ENCODE data around the gene KSR2.

KSR2 gene

DNA sequence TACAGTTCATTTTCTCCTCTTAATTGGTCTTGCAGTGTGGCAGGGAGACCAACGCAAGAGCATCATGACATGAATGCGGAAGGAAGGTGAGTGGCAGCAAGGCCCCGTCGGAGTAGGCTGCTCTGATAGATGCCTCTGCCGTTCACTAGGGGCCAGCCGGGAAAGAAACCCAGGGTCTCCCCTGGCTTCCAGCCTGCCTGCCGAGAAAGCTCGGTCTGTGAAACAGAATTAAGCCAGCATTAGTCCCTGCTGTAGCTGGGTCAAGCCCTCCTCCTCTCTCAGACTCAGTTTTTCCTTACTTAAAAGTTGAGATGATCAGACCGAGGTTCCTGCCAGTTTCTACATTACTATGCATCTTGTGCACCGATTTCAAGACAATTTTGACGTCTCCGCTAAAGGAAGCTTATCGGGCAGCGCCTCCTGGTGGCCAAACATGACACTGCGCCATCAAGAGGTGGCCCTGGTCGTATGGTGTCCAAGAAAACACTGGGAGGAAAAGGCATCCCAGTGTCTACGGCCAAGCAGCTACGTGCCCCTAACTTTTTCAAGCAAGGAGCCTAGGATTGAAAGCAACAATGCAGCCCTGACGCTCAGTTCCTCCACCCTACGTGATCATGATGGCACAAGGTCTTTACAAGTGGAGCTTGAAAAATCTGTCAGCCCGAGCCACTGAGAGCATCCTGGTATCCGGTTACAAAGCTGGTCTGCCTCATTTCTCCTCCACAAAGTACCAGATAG is 131.6 kb downstream of the KSR2 start:
- no peaks in the 10 kb centered on the region for H3K36me3 ChIP-seq (ENCODE audit: insufficient read depth, low read length)
- no peak for DNase-seq (ENCODE audit: low read depth, low spot score)
- no peak overlapping the region for H3K9ac ChIP-seq (ENCODE audit: insufficient read length)
- no peaks in the 10 kb centered on the region for H3K9me3 ChIP-seq (ENCODE audit: low read depth, low read length)
- no peak overlapping the region for H3K27ac ChIP-seq
- no peak for TF ChIP-seq EZH2 (IDR thresholded peaks at IDR 0.05)
- TF ChIP-seq FOXP2 (optimal IDR thresholded peaks at IDR 0.05; ENCODE audit: control extremely low read depth, extremely low read length, insufficient read depth), result no peak
- no peak for TF ChIP-seq POLR2AphosphoS5 (IDR thresholded peaks at IDR 0.05; ENCODE audit: borderline replicate concordance, low read depth, low read length)
- no peak overlapping the region for H3K4me3 ChIP-seq

GRCh38 chr12:117836476-117836875 is 132.3 kb downstream of the KSR2 start:
- no peak overlapping the region for H3K4me3 ChIP-seq
- no peak overlapping the region for H3K9ac ChIP-seq (ENCODE audit: insufficient read length)
- DNase-seq (ENCODE audit: low read depth, low spot score), result no peak
- H3K27ac ChIP-seq, result no peak overlapping the region
- H3K9me3 ChIP-seq (ENCODE audit: low read depth, low read length), result no peaks in the 10 kb centered on the region
- H3K36me3 ChIP-seq (ENCODE audit: insufficient read depth, low read length), result no peaks in the 10 kb centered on the region
- TF ChIP-seq POLR2AphosphoS5 (IDR thresholded peaks at IDR 0.05; ENCODE audit: borderline replicate concordance, low read depth, low read length) (no peak), FOXP2 (optimal IDR thresholded peaks at IDR 0.05; ENCODE audit: control extremely low read depth, extremely low read length, insufficient read depth) (no peak)

DNA sequence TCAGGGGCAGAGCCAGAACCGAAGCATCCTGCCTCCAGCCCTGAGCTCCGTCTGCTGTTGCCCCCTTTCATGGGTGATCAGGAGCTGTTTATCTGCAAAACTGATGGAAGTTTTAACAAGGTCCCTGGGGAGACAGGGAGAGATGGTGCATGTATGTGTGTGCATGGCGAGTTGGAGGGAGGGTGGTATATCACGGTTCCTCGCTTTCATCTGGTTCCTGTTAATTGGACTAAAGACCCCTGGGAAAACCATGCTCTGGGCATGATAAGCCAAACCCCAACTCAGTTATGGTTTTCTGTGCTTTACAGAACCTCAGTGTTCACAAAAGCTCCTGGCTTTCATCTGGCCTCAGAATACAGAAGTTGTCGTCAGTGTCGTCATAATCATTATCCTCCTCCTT is 133.6 kb downstream of the KSR2 start:
- no peak overlapping the region for H3K27ac ChIP-seq
- no peaks in the 10 kb centered on the region for H3K36me3 ChIP-seq (ENCODE audit: insufficient read depth, low read length)
- no peak for TF ChIP-seq FOXP2 (optimal IDR thresholded peaks at IDR 0.05; ENCODE audit: control extremely low read depth, extremely low read length, insufficient read depth)
- TF ChIP-seq EZH2 (IDR thresholded peaks at IDR 0.05), result no peak
- TF ChIP-seq POLR2AphosphoS5 (IDR thresholded peaks at IDR 0.05; ENCODE audit: borderline replicate concordance, low read depth, low read length), result no peak
- no peak for DNase-seq (ENCODE audit: low read depth, low spot score)
- no peak overlapping the region for H3K9ac ChIP-seq (ENCODE audit: insufficient read length)
- no peaks in the 10 kb centered on the region for H3K9me3 ChIP-seq (ENCODE audit: low read depth, low read length)
- H3K4me3 ChIP-seq, result no peak overlapping the region

DNA sequence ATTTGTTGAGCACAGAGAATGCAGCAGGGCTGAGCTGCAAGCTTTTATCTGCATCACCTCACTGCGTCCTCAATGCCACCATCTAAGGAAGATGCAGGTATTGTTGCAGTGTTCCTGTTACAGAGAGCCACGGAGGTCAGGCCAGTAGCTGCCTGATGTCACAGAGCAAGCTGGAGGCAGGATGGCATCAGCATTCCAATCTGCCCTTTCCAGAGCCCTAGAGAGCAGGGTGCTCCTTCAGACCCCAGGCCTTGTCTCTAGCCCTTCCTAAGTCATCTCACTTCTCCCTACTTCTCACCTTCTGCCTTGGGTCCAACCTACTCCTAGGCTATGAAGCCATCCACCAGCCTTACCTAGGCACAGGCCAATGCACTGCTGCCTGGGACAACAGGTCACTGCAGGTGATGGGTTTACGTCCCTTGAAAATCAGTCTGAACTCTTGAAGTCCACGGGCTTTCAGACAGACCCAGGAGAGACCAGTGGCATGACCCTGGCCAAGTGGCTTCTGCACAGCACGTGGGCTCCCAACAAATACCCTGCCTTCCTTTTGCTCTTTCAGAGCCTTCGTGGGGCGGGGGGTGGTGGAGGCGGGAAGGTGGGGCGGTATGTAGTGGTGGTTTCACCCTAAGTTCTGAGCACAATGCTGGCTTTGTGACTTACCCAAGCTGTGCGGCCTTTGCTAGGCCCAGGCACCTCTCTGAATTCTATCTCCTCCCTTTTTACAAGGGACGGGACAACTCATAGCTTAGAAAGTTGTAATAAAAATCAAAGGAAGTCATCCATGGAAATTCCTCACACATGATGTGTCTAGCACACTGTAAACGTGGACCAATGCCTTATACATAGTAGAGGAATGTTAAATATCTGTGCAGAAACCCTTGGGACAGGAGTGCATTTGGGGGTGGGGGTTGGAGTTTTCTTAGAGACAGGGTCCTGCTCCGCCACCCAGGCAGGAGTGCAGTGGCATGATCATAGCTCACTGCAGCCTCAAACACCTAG is 136.0 kb downstream of the KSR2 start:
- no peaks in the 10 kb centered on the region for H3K9me3 ChIP-seq (ENCODE audit: low read depth, low read length)
- TF ChIP-seq FOXP2 (optimal IDR thresholded peaks at IDR 0.05; ENCODE audit: control extremely low read depth, extremely low read length, insufficient read depth) (no peak), EZH2 (IDR thresholded peaks at IDR 0.05) (no peak)
- no peak overlapping the region for H3K4me3 ChIP-seq
- H3K36me3 ChIP-seq (ENCODE audit: insufficient read depth, low read length), result no peaks in the 10 kb centered on the region
- no peak for DNase-seq (ENCODE audit: low read depth, low spot score)
- no peak overlapping the region for H3K27ac ChIP-seq
- no peak overlapping the region for H3K9ac ChIP-seq (ENCODE audit: insufficient read length)

GRCh38 chr12:117830471-117830870 is 138.3 kb downstream of the KSR2 start:
- H3K9me3 ChIP-seq (ENCODE audit: low read depth, low read length), result no peaks in the 10 kb centered on the region
- TF ChIP-seq EZH2 (IDR thresholded peaks at IDR 0.05) (no peak), POLR2AphosphoS5 (IDR thresholded peaks at IDR 0.05; ENCODE audit: borderline replicate concordance, low read depth, low read length) (no peak), FOXP2 (optimal IDR thresholded peaks at IDR 0.05; ENCODE audit: control extremely low read depth, extremely low read length, insufficient read depth) (no peak)
- H3K27ac ChIP-seq, result no peak overlapping the region
- no peak overlapping the region for H3K9ac ChIP-seq (ENCODE audit: insufficient read length)
- no peak for DNase-seq (ENCODE audit: low read depth, low spot score)
- H3K36me3 ChIP-seq (ENCODE audit: insufficient read depth, low read length), result no peaks in the 10 kb centered on the region
- H3K4me3 ChIP-seq, result no peak overlapping the region

GRCh38 chr12:117829108-117829507 is 139.7 kb downstream of the KSR2 start:
- no peak overlapping the region for H3K4me3 ChIP-seq
- H3K9ac ChIP-seq (ENCODE audit: insufficient read length), result no peak overlapping the region
- no peak for DNase-seq (ENCODE audit: low read depth, low spot score)
- no peaks in the 10 kb centered on the region for H3K9me3 ChIP-seq (ENCODE audit: low read depth, low read length)
- no peak for TF ChIP-seq FOXP2 (optimal IDR thresholded peaks at IDR 0.05; ENCODE audit: control extremely low read depth, extremely low read length, insufficient read depth)
- no peak for TF ChIP-seq POLR2AphosphoS5 (IDR thresholded peaks at IDR 0.05; ENCODE audit: borderline replicate concordance, low read depth, low read length)
- TF ChIP-seq EZH2 (IDR thresholded peaks at IDR 0.05), result no peak
- no peak overlapping the region for H3K27ac ChIP-seq
- no peaks in the 10 kb centered on the region for H3K36me3 ChIP-seq (ENCODE audit: insufficient read depth, low read length)

DNA sequence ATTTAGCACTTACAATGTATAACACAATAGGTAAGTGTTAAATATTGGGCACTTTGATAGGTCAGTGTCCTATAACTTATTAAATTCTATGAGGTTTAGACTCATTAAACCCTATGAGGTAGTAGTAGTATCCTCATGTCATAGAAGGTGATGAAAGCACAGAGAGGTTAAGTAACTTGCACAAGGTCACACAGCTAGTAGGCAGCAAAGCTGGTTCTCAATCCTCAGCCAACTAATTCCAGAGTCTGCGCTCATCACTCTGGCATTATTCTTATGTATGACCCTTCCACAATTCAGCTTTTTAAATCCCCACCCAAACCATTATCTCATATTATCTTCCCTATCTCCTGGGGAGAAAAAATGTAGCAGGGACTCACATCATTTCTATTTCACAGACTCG is 141.1 kb downstream of the KSR2 start:
- no peak overlapping the region for H3K4me3 ChIP-seq
- no peaks in the 10 kb centered on the region for H3K36me3 ChIP-seq (ENCODE audit: insufficient read depth, low read length)
- DNase-seq (ENCODE audit: low read depth, low spot score), result no peak
- H3K27ac ChIP-seq, result no peak overlapping the region
- TF ChIP-seq EZH2 (IDR thresholded peaks at IDR 0.05) (no peak), FOXP2 (optimal IDR thresholded peaks at IDR 0.05; ENCODE audit: control extremely low read depth, extremely low read length, insufficient read depth) (no peak), POLR2AphosphoS5 (IDR thresholded peaks at IDR 0.05; ENCODE audit: borderline replicate concordance, low read depth, low read length) (no peak)
- no peak overlapping the region for H3K9ac ChIP-seq (ENCODE audit: insufficient read length)
- no peaks in the 10 kb centered on the region for H3K9me3 ChIP-seq (ENCODE audit: low read depth, low read length)

GRCh38 chr12:117825827-117826226 is 143.0 kb downstream of the KSR2 start:
- Histone ChIP-seq H3K9me3 (ENCODE audit: low read depth, low read length) (no peaks in the 10 kb centered on the region), H3K4me3 (no peak overlapping the region), H3K36me3 (ENCODE audit: insufficient read depth, low read length) (no peaks in the 10 kb centered on the region), H3K9ac (ENCODE audit: insufficient read length) (no peak overlapping the region), H3K27ac (no peak overlapping the region)
- no peak for DNase-seq (ENCODE audit: low read depth, low spot score)
- TF ChIP-seq EZH2 (IDR thresholded peaks at IDR 0.05), result no peak

Data from SK-N-MC (cell line).